Heart left ventricle (tissue), 13 donors: Measurements from ENCODE around the gene MRS2.

Experiments used
- POLR2A ChIP-seq, 2 donors: fragments of 450-650 bp; IDR thresholded peaks; one replicate each; pipeline ENCODE4 v1.6.1; 2017; ENCODE audit warnings: antibody characterized with exemption in 2 of 2, mild to moderate bottlenecking in 2 of 2, moderate library complexity in 2 of 2
- TF ChIP-seq, protein P1 (sequence below), 12 donors: fragments of 200-600 bp; sonication (generic) in 4 of 12; IDR thresholded peaks; one replicate each; pipeline versions ENCODE4 v1.5.0 to v1.8.0; 2018 to 2022; ENCODE audit warnings: antibody characterized with exemption in 12 of 12, mild to moderate bottlenecking in 5 of 12
- donor health status: ischemic (EF 13 %, LVEDD 7.1; RV severe dilation, severe dysfunction).
- donor health status: DM: no; HTN: yes; CAD: no.
- donor health status: DM: no; HTN: no; CAD: no.
- donor health status: ischemic (EF 25% LVEDD 6.9; RV normal size, moderate dysfunction).
- donor health status: ischemic (EF 25% LVEDD 5.7; RV mildly dilated, moderate dysfunction).
- donor health status: ischemic (EF 35%, LVEDD 5.7; RV mildly dilated, moderate dysfunction).
- donor health status: nonischemic (EF 11% LVEDD 7.7; RV severe dilation, severe dysfunction).
- donor health status: DM: yes; HTN: yes; CAD: no.
- donor health status: PGD.
- donor health status: ischemic (EF 29% LVEDD 5.4; RV normal size, mild dysfunction).
- donor health status: nonischemic (EF 23%, LVEDD 6.1; RV moderate dilation, normal function).

DNA sequence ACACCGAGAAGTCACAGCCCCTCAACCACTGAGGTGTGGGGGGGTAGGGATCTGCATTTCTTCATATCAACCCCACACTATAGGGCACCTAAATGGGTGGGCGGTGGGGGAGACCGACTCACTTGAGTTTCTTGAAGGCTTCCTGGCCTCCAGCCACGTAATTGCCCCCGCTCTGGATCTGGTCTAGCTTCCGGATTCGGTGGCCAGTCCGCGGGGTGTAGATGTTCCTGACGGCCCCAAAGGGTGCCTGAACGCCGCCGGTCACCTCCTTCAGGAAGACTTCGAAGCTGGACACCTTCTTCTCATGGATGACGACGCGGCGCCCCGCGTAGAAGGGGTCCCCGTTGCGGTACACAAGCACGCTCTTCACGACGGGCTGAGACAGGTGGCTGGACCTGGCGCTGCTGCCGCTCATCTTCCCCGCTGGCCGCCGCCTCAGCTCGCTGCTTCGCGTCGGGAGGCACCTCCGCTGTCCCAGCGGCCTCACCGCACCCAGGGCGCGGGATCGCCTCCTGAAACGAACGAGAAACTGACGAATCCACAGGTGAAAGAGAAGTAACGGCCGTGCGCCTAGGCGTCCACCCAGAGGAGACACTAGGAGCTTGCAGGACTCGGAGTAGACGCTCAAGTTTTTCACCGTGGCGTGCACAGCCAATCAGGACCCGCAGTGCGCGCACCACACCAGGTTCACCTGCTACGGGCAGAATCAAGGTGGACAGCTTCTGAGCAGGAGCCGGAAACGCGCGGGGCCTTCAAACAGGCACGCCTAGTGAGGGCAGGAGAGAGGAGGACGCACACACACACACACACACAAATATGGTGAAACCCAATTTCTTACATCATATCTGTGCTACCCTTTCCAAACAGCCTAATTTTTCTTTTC is 45.2 kb upstream of the MRS2 start, which contains the start of gene DCDC2:
- TF ChIP-seq, protein P1, sequence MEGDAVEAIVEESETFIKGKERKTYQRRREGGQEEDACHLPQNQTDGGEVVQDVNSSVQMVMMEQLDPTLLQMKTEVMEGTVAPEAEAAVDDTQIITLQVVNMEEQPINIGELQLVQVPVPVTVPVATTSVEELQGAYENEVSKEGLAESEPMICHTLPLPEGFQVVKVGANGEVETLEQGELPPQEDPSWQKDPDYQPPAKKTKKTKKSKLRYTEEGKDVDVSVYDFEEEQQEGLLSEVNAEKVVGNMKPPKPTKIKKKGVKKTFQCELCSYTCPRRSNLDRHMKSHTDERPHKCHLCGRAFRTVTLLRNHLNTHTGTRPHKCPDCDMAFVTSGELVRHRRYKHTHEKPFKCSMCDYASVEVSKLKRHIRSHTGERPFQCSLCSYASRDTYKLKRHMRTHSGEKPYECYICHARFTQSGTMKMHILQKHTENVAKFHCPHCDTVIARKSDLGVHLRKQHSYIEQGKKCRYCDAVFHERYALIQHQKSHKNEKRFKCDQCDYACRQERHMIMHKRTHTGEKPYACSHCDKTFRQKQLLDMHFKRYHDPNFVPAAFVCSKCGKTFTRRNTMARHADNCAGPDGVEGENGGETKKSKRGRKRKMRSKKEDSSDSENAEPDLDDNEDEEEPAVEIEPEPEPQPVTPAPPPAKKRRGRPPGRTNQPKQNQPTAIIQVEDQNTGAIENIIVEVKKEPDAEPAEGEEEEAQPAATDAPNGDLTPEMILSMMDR (IDR thresholded peaks at IDR 0.05), result no peak
- no peak for TF ChIP-seq POLR2A (IDR thresholded peaks at IDR 0.05)
